AML-193 (cell line): ENCODE data around the gene SIPA1L3.

ENCODE experiments used
- DNase-seq, 2 experiments: peaks; one replicate each; lab custom pipeline; 2025; lab: John Stamatoyannopoulos, UW

The SIPA1L3 gene

DNA sequence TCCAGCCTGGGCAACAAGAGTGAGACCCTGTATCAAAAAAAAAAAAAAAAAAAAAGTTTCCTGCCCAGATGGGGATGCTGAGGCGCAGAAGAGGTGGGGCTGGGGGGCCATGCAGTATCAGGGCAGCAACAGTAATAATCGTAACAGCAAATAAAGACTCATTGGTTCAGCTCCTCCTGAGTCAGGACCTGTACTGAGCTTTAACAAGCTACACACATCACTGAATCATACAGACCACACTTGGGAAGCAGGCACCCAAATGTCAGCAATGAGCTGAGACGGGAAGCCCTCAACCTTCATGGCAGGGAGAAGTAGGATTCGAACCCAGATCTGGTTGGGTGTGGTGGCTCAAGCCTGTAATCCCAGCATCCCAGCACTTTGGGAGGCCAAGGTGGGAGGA is 327.6 kb downstream of the SIPA1L3 start:
- no peak for DNase-seq

DNA sequence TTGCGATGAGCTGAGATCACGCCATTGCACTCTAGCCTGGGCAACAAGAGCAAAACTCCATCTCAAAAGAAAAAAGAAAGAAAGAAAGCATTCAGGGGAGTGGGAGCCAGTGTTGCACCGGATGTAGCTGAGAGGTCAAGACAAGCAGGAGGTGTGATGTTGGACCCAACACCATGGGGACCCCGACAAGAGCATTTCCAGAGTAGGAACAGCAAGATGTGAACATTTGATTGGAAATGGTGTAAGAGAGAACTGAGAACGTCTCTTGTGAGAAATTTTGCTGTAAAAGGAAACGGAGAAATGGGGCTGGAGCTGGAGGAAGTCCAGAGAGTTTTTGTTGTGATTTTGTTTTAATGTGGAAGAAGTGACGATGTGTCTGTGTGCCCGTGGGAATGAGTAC is 332.8 kb downstream of the SIPA1L3 start:
- DNase-seq = no peak

DNA sequence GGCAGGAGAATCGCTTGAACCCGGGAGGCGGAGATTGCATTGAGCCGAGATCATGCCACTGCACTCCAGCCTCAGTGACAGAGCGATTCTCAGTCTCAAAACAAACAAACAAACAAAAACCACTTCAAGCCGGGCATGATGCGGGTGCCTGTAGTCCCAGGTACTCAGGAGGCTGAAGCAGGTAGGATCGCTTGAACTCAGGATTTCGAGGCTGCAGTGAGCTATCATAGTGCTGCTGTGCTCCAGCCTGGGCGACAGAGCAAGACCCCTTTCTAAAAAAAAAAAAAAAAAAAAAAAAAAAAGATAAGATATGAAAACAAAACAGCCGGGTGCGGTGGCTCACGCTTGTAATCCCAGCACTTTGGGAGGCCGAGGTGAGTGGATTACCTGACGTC is 336.3 kb downstream of the SIPA1L3 start:
- no peak for DNase-seq

DNA sequence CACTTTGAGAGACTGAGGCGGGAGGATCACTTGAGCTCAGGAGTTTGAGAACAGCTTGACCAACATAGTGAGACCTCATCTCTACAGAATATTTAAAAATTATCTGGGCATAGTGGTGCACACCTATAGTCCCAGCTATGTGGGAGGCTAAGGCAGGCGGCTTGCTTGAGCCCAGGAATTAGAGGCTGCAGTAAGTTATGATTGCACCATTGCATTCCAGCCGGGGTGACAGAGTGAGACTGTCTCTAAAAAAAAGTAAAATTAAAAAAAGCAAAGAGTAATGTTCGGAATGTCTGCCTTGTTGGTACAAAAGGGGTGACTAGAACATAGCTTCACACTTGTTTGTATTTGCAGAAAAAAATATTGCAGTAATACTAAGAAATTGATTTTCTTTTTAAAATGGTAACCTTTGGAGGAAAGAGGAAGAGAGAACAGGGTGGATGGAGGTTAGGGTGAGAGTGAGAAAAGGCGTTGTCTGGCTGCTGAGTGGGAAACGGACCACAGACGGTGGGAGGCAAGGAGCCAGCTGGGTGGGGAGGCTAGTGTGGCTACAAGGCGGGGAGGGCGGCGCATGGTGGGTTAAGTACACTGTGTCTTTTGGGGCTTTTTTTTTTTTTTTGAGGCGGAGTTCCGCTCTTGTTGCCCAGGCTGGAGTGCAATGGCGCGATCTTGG is 339.0 kb downstream of the SIPA1L3 start:
- DNase-seq = no peak

DNA sequence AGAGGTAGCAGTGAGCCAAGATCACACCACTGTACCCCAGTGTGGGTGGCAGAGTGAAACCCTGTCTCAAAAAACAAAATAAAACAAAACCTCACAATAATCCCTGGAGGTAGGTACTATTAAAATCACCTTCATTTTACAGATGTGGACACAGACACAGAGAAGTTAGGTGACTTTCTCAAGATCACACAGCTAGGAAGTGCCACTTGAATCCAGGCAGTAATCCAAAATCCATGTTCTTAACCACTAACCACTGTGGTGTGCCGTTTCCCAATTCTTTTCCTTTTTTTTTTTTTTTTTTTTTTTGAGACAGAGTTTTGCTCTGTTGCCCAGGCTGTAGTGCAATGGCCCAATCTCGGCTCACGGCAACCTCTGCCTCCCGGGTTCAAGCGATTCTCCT is 340.1 kb downstream of the SIPA1L3 start:
- DNase-seq = no peak

DNA sequence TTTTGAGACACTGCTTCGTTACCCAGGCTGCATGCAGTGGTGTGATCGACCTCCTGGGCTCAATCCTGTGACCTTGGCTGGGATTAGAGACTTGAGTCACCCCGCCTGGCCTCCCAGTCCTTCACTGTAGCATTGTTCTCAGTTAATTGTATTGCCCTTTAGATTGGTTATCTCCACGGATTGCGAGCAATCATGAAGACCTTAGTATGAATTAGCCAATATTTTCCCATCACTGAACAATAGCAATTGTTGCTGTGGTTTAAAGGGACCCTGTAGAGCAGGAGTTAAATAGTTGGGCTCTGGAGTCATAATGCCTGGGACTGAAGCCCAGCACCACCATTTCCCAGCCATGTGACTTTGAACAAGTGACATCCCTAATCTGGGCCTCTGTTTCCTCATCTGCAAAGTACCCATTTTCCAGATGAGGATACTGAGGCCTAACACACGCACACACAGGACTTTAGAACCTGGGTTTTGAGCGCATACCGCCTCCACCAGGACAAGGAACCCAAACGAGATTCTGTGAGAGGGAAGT is 340.8 kb downstream of the SIPA1L3 start:
- DNase-seq = no peak

DNA sequence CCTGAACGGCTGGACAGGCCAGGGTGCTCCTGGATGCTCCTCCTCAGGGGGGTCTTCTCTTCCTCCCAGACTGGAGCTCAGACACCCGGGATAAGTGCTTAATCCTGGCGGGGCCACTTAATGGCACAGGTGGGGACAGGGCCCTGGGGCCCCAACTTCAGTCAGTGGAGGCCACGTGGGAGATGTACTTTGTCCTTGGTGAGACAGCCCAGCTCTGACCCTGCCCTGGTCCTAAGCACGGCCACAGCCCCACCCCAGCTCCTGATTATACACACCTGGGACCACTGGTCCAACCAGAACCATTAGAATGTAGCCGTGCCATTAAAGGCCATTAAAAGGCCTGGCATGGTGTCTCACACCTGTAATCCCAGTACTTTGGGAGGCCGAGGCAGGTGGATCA is 341.4 kb downstream of the SIPA1L3 start:
- DNase-seq = no peak

DNA sequence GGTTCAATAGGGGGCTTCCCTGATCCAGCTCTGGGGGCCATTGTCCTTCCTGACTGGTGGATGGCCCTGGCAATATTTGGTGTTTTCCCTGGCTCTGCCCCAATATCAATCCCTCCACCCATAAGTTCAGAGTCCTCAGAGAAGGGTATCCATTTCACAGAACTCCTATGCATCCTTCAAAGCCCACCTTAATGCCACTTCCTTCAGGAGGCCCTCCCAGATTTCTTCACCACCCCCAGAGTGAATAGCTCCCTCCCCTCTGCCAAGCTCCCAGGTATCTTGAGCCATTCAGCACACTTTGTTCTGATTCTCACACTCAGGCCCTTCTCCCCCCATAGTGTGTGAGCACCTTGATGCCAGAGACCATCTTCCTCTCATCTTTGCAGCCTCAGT is 343.4 kb downstream of the SIPA1L3 start:
- no peak for DNase-seq

DNA sequence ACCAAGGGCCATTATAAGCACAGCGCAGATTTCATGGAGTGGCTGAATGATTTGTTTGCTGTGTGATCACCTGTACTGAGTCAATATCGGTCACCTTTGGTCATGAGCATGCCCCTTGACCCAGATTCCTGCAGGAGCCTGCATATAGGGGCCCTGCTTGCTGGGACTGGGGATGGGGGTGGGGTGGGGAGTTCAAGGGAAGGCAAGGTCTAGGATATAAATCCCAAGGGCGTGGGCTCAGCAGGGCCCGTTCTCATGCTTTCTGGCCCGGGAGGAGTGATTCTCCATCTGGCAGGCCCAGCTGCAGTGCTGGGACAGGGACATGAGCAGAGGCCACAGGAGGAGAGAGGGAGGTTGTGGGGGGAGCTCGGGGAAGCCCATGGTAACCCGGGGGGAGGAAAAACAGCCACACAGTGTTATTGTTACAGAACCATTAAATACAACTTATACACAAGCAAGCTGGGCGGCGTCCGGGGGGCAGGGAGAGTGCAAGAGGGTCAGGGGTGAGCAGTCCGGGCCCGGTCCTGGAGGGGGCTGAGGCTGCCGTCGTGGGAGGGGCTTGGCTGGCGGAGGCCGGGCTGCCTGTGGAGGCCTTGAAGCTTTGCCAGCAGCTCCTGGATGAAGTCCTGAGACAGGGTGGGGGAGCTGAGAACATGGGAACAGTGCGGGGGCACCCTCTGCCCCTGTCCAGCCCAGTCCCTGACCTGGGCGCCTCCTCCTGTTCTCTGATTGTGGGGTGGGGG is 344.0 kb downstream of the SIPA1L3 start:
- no peak for DNase-seq

DNA sequence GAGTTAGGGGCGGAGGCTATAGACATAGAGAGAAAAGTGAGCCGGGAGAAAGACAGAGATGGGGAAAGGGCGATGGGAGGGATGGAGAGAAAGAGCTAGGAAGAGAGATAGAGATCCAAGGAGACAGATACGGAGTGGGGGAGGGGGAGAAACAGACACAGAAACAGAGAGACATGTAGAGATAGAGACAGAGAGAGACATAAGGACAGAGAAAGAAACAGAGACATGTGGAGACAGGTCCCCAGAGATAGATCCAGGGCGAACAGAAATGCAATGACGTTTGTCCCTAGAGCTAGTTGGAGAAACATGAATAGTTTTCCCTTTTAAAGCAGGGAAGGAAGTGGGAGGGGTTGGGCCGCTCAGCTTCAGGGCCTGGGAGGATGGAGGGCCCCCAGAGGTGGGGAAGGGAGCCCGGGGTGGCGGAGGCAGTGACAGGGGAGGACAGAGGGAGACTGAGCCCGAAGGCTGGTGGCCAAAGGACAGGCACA is 344.6 kb downstream of the SIPA1L3 start:
- DNase-seq = no peak

DNA sequence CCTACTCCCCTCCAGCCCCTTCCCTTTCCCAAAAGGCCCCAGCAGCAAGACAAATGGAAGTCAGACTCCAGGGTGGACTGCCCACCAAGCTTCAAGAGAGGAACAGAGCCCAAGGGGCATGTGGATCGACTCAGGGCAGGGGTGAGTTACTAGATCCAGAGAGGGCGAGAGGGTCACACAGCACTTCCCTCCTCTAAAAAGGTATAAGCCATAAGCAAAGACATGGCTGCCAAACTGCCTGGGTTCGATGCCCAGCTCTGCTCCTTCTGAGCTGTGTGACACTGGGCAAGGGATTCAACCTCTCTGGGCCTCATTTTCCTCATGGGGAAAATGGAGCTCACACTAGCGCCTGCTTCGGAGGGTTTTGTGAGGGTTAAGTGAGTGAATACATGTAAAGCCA is 345.4 kb downstream of the SIPA1L3 start:
- no peak for DNase-seq

DNA sequence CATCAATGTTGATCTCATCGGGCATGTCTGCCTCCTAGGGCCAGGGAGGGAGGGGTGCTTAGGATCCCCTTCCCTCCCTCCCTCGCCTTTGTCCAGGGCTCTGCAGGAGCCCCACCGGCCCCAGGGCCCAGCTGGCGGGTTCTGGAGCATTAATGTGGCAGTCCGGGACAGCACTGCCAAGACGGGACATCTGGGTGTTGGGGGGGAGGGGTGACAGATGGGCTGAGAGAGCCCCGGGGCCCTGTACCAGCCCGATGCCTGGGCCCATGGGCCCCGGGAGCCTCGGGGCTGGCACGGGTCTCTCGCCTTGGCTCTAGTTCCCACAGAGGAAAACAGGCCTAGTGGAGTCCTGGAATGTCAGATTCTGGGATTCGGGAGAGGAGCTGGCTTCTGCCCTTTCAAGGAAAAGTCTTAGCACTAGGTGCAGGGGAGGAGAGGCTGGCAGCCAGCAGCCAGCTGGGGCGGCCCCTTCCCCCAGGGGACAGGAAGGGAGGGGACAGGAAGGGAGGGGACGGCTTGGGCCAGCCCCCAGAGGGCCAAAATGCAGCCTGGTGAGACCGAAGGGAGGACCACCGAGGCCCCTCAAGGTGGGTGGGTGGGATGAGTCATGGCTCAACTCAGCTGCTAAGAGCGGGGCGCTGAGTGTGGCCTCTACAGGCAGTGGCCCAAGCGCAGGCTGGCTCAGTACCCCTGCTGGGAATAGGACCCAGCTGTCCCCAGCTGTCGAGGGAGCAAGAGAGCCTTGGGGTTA is 346.1 kb downstream of the SIPA1L3 start:
- no peak for DNase-seq

DNA sequence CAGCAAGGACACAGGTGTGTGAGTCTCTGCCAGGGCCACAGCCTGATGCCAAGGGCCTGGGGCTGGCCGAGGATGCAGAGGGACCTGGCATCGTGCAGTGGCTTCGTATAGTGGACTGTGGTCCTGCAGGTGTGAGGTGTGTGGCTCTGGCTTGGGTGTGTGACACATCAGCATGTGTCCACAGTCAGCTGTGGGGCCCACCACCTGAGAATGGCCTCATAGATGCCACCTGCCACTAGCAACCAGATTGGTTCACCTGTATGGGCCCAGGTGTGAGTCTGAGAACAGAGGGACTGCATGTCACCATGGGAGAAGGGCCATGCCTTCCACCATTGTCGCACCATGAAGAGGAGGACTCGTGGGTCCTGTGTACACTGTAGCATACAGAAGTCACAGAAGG is 346.8 kb downstream of the SIPA1L3 start:
- no peak for DNase-seq

DNA sequence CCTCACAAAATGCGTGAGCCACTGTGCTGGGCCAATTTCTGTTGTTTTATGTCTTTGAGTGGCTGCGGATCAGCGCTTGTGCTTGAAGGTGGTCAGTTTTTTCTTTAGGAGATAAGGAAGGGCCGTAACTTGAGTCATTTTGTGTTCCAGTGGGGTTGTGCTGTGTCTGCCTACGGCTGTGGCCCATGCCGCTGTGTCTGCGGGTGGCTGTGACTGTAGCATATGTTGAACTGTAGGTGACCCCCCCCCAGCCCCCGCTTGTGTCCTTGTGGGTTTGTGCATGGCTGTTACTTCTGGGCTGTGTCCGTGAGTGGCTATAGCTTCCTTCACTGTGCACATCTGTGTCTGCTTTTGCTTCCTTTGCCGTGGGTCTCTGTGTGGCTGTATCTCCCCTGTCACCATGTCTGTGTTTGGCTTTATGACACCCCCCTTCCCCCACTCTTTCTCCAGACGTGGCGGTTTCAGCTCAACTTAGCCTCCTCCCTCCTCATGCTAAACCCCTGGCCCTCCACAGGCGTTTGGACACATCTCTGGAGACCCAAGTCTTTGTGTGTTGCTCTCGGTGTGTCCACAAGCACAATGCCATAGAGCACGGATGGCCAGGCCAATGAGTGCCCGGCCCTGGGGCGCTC is 348.5 kb downstream of the SIPA1L3 start:
- DNase-seq = no peak
